HG03442 (cell line): ENCODE results near the gene CTAGE9.

ENCODE experiments used
- ATAC-seq: cut with Tn5 transposase; IDR thresholded peaks from one replicate; pipeline ENCODE4 v1.9.1; 2021; ENCODE audit warnings: mild to moderate bottlenecking, moderate library complexity; ENCODE audit not compliant: unreplicated experiment

The CTAGE9 gene

DNA sequence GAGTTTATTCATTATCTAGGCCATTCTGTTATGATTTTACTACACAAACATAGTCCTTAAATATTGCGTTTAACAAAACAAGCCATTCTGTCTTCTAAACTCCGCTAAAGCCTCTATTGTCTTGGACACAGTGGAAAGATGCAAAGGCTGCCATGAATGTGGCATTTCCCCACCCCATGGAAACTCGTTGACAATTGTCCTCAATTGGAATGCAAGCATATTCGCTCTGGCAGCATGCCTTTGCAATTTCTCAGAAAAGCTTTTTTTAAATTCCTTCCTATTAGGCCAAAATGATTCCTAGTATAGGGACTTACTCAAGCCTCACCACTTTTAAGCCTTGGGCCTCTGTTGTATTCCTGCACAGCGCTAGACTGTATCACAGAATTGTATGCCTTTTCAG, 32.4 kb downstream of the CTAGE9 start:
- ATAC-seq: no peak

DNA sequence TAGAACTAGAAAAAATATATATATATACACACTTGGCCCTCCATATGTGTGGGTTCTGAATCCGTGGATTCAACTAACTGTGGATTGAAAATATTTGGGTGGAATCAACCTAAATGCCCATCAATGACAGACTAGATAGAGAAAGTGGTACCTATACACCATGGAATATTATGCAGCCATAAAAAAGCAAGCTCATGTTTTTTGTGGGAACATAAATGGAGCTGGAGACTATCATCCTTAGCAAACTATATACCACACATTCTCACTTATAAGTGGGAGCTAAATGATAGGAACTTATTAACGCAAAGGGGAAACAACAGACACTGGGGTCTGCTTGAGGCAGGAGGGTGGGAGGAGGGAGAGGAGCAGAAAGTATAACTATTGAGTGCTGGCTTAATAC, 37.6 kb downstream of the CTAGE9 start:
- ATAC-seq: no peak

DNA sequence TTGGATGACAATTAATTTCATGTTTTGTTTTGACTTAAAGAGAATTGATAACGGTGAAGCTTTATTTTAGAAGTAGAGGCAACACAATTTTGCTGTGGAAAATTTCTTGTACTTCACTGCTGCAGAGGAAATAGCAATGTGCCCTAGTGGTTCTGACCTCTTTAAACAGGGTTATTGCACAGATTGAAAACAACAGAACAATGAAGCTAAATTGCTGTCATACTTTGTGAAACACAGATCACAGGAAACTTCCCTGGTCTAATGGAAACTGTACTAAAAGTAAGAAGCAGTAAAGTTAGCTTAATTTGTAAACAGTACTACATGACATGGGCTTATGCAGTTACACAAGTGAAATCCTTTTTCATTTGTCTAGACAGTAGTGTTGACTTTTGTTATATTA, 40.9 kb downstream of the CTAGE9 start:
- ATAC-seq: no peak

DNA sequence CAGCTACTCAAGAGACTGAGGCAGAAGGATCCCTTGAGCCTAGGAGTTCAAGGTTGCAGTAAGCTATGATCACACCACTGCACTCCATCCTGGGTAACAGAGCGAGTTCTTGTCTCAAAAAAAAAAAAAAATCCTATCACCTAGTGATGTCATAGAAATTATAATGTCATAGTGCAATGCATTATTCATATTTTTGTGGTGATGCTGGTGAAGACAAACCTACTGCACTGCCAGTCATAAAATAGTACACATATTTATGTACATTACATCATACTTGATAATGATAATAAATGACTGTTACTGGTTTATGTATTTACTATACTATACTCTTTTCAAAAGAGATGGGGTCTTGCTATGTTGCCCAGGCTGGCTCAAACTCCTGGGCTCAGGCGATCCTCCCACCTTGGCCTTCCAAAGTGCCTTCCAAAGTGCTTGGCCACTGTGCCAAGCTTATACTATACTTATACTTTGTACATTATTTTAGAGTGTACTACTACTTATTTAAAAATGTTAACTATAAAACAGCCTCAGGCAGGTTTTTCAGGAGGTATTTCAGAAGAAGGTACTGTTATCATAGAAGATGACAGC, 47.1 kb downstream of the CTAGE9 start:
- no peak for ATAC-seq

DNA sequence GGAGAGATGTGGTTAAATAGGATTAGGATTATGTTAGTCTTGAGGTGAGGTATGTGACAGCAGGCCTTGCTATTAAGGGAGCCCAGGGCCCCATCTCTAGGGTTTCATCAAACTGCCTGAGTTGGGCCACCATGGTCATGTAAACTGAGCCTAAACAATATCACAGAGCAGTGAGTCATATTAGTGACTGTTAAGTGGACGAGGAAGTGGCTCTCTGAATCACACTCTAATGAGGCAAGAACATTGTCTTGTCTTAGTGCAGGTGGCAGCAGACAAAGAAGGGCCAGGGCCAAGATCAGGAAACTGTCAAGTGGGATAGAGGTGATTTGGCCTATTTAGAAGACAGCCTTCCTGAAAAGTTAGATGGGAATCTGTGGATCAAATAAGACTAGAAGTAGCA, 50.6 kb downstream of the CTAGE9 start:
- no peak for ATAC-seq
